RCC 7860 (cell line): ENCODE measurements around the gene CEMP1.
"Not testable (repeated sequence)": the region's sequence is repeated elsewhere in the genome, so short reads cannot be mapped to it uniquely, and the experiment has no call there.

Source experiments
- DNase-seq: peaks from one replicate; pipeline ENCODE4 v3.0.0-alpha.2; 2015; ENCODE audit warnings: low spot score
- FAIRE-seq: peaks from 2 replicates; lab custom pipeline; 2012; peaks lifted over from hg19 to GRCh38; lab: Jason Lieb, UNC

CEMP1 gene

GRCh38 chr16:2531371-2531695, at the start of gene CEMP1:
TSS of gene CEMP1 (minus strand) at chr16:2531408. CDS start at chr16:2531073, 335 bp downstream.
- no peak for DNase-seq
- FAIRE-seq, result no peak

GRCh38 chr16:2580818-2581217, 49.6 kb upstream of the CEMP1 start:
- not testable (repeated sequence) for FAIRE-seq, DNase-seq

- FAIRE-seq, DNase-seq: not testable (repeated sequence)
These were observed 48.9 kb upstream of the CEMP1 start for GRCh38 chr16:2580143-2580542.

- FAIRE-seq, DNase-seq: not testable (repeated sequence)
These were observed 47.7 kb upstream of the CEMP1 start for GRCh38 chr16:2578905-2579304.

GRCh38 chr16:2577044-2577443, 45.8 kb upstream of the CEMP1 start:
- DNase-seq, FAIRE-seq: not testable (repeated sequence)

- FAIRE-seq, DNase-seq: not testable (repeated sequence)
These were observed 44.6 kb upstream of the CEMP1 start for GRCh38 chr16:2575839-2576238.

GRCh38 chr16:2572704-2573103, 41.5 kb upstream of the CEMP1 start:
- not testable (repeated sequence) for DNase-seq, FAIRE-seq

- peak; percentile 99 for FAIRE-seq
These were observed 37.4 kb upstream of the CEMP1 start for GRCh38 chr16:2568573-2568972.

GRCh38 chr16:2567506-2567905, 36.3 kb upstream of the CEMP1 start:
- FAIRE-seq, result not testable (repeated sequence)

More at GRCh38 chr16:2568573-2568972, 37.4 kb upstream of the CEMP1 start:
- not testable (repeated sequence) for DNase-seq

GRCh38 chr16:2560798-2561133, 29.6 kb upstream of the CEMP1 start:
- FAIRE-seq, DNase-seq: not testable (repeated sequence)

More at GRCh38 chr16:2567506-2567905, 36.3 kb upstream of the CEMP1 start:
- not testable (repeated sequence) for DNase-seq

GRCh38 chr16:2560131-2560797, 29.1 kb upstream of the CEMP1 start:
- DNase-seq, FAIRE-seq: not testable (repeated sequence)

GRCh38 chr16:2557150-2557549, 25.9 kb upstream of the CEMP1 start:
- FAIRE-seq, DNase-seq: not testable (repeated sequence)

GRCh38 chr16:2554709-2555425, 23.7 kb upstream of the CEMP1 start:
- DNase-seq, FAIRE-seq: not testable (repeated sequence)

GRCh38 chr16:2551420-2551889, 20.2 kb upstream of the CEMP1 start:
- FAIRE-seq, DNase-seq: not testable (repeated sequence)

- not testable (repeated sequence) for DNase-seq, FAIRE-seq
These were observed 19.2 kb upstream of the CEMP1 start for GRCh38 chr16:2550283-2550878.

- not testable (repeated sequence) for FAIRE-seq, DNase-seq
These were observed 12.6 kb upstream of the CEMP1 start for GRCh38 chr16:2543771-2544170.

GRCh38 chr16:2541409-2541808, 10.2 kb upstream of the CEMP1 start:
- FAIRE-seq, DNase-seq: not testable (repeated sequence)

- FAIRE-seq, DNase-seq: not testable (repeated sequence)
These were observed 9.7 kb upstream of the CEMP1 start for GRCh38 chr16:2540912-2541311.

GRCh38 chr16:2539845-2540458, 8.7 kb upstream of the CEMP1 start:
- DNase-seq, FAIRE-seq: not testable (repeated sequence)

GRCh38 chr16:2539192-2539844, 8.1 kb upstream of the CEMP1 start:
- FAIRE-seq, DNase-seq: not testable (repeated sequence)
